HL-60 (cell line): Measurements from ENCODE around the gene ZEB1.

Experiments
- DNase-seq, 2 experiments: peaks; one replicate each; pipeline ENCODE4 v3.0.0-alpha.2; 2010 to 2020; ENCODE audit warnings: low read depth in 1 of 2, low spot score in 1 of 2
- H3K27ac ChIP-seq: fragments of 250-450 bp; sonication (Bioruptor Pico); replicated peaks from 2 replicates; pipeline ENCODE4 v1.5.1; 2020; ENCODE audit warnings: mild to moderate bottlenecking, moderate library complexity
- H3K27me3 ChIP-seq: fragments of 250-450 bp; sonication (Bioruptor Pico); 2 replicates; pipeline ENCODE4 v1.5.1; 2021; ENCODE audit warnings: mild to moderate bottlenecking, moderate library complexity; ENCODE audit not compliant: insufficient read depth, poor library complexity, severe bottlenecking
- H3K4me3 ChIP-seq: replicated peaks from 2 replicates; pipeline ENCODE4 v1.5.1; 2011; ENCODE audit warnings: mild to moderate bottlenecking, control low read depth, low read length; ENCODE audit not compliant: insufficient read depth
- CTCF ChIP-seq: IDR thresholded peaks from one replicate; pipeline ENCODE4 v1.5.1; 2011; ENCODE audit warnings: low read length, control low read depth, inconsistent platforms; ENCODE audit not compliant: insufficient read depth
- GABPA ChIP-seq: IDR thresholded peaks from 2 replicates; pipeline ENCODE4 v1.6.1; 2012; ENCODE audit warnings: low read depth
- POLR2AphosphoS5 ChIP-seq: IDR thresholded peaks from 2 replicates; pipeline ENCODE4 v1.6.1; 2012; ENCODE audit warnings: low read depth
- SPI1 ChIP-seq: IDR thresholded peaks from 2 replicates; pipeline ENCODE4 v1.6.1; 2012; ENCODE audit warnings: low read depth, mild to moderate bottlenecking, borderline replicate concordance
- TF ChIP-seq, protein P1 (sequence below): IDR thresholded peaks from 2 replicates; pipeline ENCODE4 v1.6.1; 2012; ENCODE audit warnings: low read depth; ENCODE audit not compliant: insufficient replicate concordance

Gene ZEB1

DNA sequence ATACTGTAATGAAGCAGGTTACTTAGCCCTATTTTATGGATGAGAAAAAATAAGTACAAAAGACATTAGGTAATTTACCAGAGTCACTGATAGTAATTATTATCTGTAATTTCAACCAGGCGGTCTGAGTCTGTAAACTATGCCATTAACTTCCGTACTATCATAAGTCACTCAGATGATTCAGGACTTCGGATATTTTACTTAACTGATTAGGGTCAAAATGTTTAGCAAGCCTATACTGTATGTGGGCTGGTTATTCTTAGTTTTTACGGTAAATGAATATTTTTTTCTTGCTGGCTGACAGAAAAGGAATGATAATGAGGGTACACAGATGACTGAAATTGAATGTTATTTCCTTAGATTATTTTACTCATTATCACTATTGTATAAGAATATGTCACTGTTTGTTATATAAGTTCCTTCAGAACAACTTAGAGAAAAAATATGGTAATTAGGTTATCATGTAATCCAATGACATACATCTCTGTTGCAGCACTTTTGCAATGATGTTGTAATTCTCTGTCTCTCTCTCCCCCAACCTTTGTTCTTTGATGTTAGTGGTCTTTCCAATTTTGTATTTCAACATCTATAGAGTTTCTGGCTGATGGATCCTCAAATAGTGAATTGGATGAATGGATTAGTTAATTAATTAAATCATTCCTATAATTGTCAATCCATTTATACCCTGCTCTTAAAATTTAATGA is 165.6 kb downstream of the ZEB1 start:
- no peak for TF ChIP-seq GABPA
- Histone ChIP-seq H3K27me3 (no peaks in the 10 kb centered on the region), H3K4me3 (no peak overlapping the region), H3K27ac (no peak overlapping the region)
- no peak for DNase-seq

DNA sequence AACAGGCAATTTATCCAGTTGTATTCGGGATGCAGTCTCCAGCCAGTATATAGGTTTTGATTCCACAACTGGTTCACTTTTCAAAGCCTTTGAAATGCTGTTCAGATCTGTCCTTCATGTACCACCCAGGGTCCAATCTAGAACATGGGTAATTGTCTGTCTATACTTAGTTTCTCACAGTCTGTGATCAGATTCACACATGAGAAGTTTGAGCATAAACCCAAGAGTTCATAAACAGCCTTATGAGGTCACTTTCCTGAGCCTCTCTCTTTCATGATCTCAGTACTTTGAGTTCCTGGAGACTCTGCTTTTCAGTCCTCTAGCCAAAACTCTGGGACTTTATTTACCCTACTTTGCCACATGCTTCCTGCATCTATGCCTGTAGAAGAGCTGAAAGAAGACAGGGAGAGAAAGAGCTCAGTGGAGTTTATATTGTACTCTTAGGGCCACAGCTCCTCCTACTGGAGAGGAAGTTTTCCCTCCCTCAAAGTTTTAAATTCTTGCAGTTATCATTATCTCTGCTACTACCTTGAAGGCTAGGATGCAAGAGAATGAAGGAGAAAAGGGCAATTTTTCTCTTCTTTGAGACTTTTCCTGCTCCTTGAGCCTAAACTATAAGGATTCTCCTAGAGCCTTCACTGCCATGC is 172.0 kb downstream of the ZEB1 start:
- DNase-seq: peak in 1 of 2 experiments; percentile 22

GRCh38 chr10:31507427-31507826 is 188.4 kb downstream of the ZEB1 start:
- no peak for DNase-seq

More for the DNA sequence above, 172.0 kb downstream of the ZEB1 start:
- no peaks in the 10 kb centered on the region for H3K27me3 ChIP-seq
- no peak overlapping the region for H3K27ac ChIP-seq
- no peak overlapping the region for H3K4me3 ChIP-seq
- TF ChIP-seq POLR2AphosphoS5 (no peak), GABPA (no peak), CTCF (peak; percentile 37)
- TF ChIP-seq, protein P1, sequence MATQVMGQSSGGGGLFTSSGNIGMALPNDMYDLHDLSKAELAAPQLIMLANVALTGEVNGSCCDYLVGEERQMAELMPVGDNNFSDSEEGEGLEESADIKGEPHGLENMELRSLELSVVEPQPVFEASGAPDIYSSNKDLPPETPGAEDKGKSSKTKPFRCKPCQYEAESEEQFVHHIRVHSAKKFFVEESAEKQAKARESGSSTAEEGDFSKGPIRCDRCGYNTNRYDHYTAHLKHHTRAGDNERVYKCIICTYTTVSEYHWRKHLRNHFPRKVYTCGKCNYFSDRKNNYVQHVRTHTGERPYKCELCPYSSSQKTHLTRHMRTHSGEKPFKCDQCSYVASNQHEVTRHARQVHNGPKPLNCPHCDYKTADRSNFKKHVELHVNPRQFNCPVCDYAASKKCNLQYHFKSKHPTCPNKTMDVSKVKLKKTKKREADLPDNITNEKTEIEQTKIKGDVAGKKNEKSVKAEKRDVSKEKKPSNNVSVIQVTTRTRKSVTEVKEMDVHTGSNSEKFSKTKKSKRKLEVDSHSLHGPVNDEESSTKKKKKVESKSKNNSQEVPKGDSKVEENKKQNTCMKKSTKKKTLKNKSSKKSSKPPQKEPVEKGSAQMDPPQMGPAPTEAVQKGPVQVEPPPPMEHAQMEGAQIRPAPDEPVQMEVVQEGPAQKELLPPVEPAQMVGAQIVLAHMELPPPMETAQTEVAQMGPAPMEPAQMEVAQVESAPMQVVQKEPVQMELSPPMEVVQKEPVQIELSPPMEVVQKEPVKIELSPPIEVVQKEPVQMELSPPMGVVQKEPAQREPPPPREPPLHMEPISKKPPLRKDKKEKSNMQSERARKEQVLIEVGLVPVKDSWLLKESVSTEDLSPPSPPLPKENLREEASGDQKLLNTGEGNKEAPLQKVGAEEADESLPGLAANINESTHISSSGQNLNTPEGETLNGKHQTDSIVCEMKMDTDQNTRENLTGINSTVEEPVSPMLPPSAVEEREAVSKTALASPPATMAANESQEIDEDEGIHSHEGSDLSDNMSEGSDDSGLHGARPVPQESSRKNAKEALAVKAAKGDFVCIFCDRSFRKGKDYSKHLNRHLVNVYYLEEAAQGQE: no peak

More at GRCh38 chr10:31507427-31507826, 188.4 kb downstream of the ZEB1 start:
- Histone ChIP-seq H3K4me3 (no peak overlapping the region), H3K27ac (no peak overlapping the region), H3K27me3 (no peaks in the 10 kb centered on the region)
- TF ChIP-seq, protein P1: no peak
- TF ChIP-seq GABPA: no peak
- TF ChIP-seq POLR2AphosphoS5: no peak
- no peak for TF ChIP-seq CTCF
- TF ChIP-seq SPI1: no peak
